B cell (primary cell): ENCODE results near the gene NCAPH2. TPM values are rescaled to one million over a fixed set of nuclear protein-coding genes. Genes with fewer than 3 reads are reported as not detected.

Experiments
- ATAC-seq: fragments of 200-7000 bp; cut with Tn5 transposase; one replicate; pipeline ENCODE4 v1.10.0; 2021; ENCODE audit warnings: low read depth, mild to moderate bottlenecking, moderate number of reproducible peaks, moderate library complexity
- CTCF ChIA-PET: fragments of 350-600 bp; sonication (Branson Sonifier 250); formaldehyde crosslinking; loops from one replicate; lab custom pipeline; 2021; ENCODE audit warnings: antibody characterized with exemption, inconsistent platforms; lab: Charles Lee
- POLR2A ChIA-PET: fragments of 350-600 bp; sonication (Branson Sonifier 250); formaldehyde crosslinking; loops from one replicate; lab custom pipeline; 2021; ENCODE audit warnings: antibody characterized with exemption; lab: Charles Lee
- DNase-seq: peaks from one replicate; pipeline ENCODE4 v3.0.0; 2013
- H2AFZ ChIP-seq: 2 replicates; pipeline ENCODE4 v1.6.1; 2012; ENCODE audit warnings: mild to moderate bottlenecking, low read depth, low read length; ENCODE audit not compliant: insufficient read depth, poor library complexity, severe bottlenecking
- H3K27ac ChIP-seq, 2 donors: 1 replicate in 1 of 2; 2 replicates in 1 of 2; pipeline ENCODE4 v1.5.1; 2012 to 2013; ENCODE audit warnings: low read length in 2 of 2, mild to moderate bottlenecking in 2 of 2, moderate library complexity in 1 of 2
- H3K27me3 ChIP-seq, 4 experiments: fragments of 200-600 bp in 1 of 4; sonication (generic) in 1 of 4; replicated peaks in 1 of 4; 1 replicate in 2 of 4; 2 replicates in 2 of 4; pipeline versions ENCODE4 v1.6.1 to v1.7.0; 2013 to 2016; ENCODE audit warnings: low read length in 3 of 4, mild to moderate bottlenecking in 2 of 4, mixed read lengths in 1 of 4, moderate library complexity in 1 of 4; ENCODE audit not compliant: insufficient read depth in 4 of 4, control insufficient read depth in 3 of 4; ENCODE audit errors: control extremely low read depth in 1 of 4
- H3K36me3 ChIP-seq, 2 experiments: replicated peaks in 1 of 2; 1 replicate in 1 of 2; 2 replicates in 1 of 2; pipeline versions ENCODE4 v1.6.1 to v1.7.1; 2013; ENCODE audit warnings: low read length in 1 of 2; ENCODE audit not compliant: insufficient read depth in 2 of 2, control insufficient read depth in 1 of 2; ENCODE audit errors: control extremely low read depth in 1 of 2, extremely low read depth in 1 of 2
- H3K4me1 ChIP-seq, 2 donors: fragments of 200-600 bp in 1 of 2; sonication (generic) in 1 of 2; 1 replicate in 1 of 2; 2 replicates in 1 of 2; pipeline versions ENCODE4 v1.5.1 to v1.6.1; 2013 to 2017; ENCODE audit warnings: low read length in 2 of 2; ENCODE audit not compliant: control insufficient read depth in 2 of 2, insufficient read depth in 2 of 2
- H3K4me2 ChIP-seq: replicated peaks from 2 replicates; pipeline ENCODE3; 2012; ENCODE audit warnings: mild to moderate bottlenecking, low read depth, low read length; ENCODE audit not compliant: poor library complexity, severe bottlenecking
- H3K4me3 ChIP-seq, 5 experiments: fragments of 200-600 bp in 1 of 5; sonication (generic) in 1 of 5; 1 replicate in 3 of 5; 2 replicates in 2 of 5; pipeline versions ENCODE4 v1.5.1 to v1.7.0; 2011 to 2016; ENCODE audit warnings: low read length in 4 of 5, mild to moderate bottlenecking in 4 of 5, low read depth in 2 of 5, control low read depth in 1 of 5, moderate library complexity in 1 of 5; ENCODE audit not compliant: insufficient read depth in 1 of 5; ENCODE audit errors: control extremely low read depth in 1 of 5, extremely low read depth in 1 of 5
- H3K79me2 ChIP-seq: fragments of 200-600 bp; sonication (generic); one replicate; pipeline ENCODE4 v1.6.0; 2016; ENCODE audit warnings: low read length; ENCODE audit not compliant: control insufficient read depth, insufficient read depth
- H3K9ac ChIP-seq: fragments of 200-600 bp; sonication (generic); 2 replicates; pipeline ENCODE4 v1.6.1; 2017; ENCODE audit warnings: mild to moderate bottlenecking, low read length, moderate library complexity
- H3K9me3 ChIP-seq, 3 donors: one replicate each; pipeline versions ENCODE4 v1.6.1 to v1.7.1; 2013; ENCODE audit warnings: low read length in 2 of 3; ENCODE audit not compliant: control insufficient read depth in 2 of 3, insufficient read depth in 1 of 3; ENCODE audit errors: control extremely low read depth in 1 of 3
- H4K20me1 ChIP-seq: 2 replicates; pipeline ENCODE4 v1.6.0; 2012; ENCODE audit warnings: mild to moderate bottlenecking, low read length; ENCODE audit not compliant: insufficient read depth, control insufficient read depth, poor library complexity, severe bottlenecking
- H3K27ac Mint-ChIP-seq: one replicate; pipeline ENCODE4 v1.8.0; 2021; ENCODE audit warnings: mixed read lengths
- H3K27me3 Mint-ChIP-seq: one replicate; pipeline ENCODE4 v1.8.0; 2021; ENCODE audit warnings: mixed read lengths
- H3K4me1 Mint-ChIP-seq: one replicate; pipeline ENCODE4 v1.8.0; 2021; ENCODE audit warnings: mixed read lengths
- H3K4me3 Mint-ChIP-seq: one replicate; pipeline ENCODE4 v1.8.0; 2021; ENCODE audit warnings: mixed read lengths
- H3K9me3 Mint-ChIP-seq: one replicate; pipeline ENCODE4 v1.8.0; 2022; ENCODE audit warnings: mixed read lengths; ENCODE audit not compliant: insufficient read depth
- CTCF ChIP-seq: fragments of 200-600 bp; IDR thresholded peaks from one replicate; pipeline ENCODE4 v1.8.0; 2022; ENCODE audit warnings: antibody characterized with exemption, mild to moderate bottlenecking
- EZH2 ChIP-seq: IDR thresholded peaks from 2 replicates; pipeline ENCODE4 v1.6.1; 2012; ENCODE audit warnings: borderline replicate concordance, low read depth, mild to moderate bottlenecking, moderate library complexity, low read length; ENCODE audit not compliant: insufficient read depth, poor library complexity, severe bottlenecking
- WGBS: methylation state at CpG from one replicate; pipeline ENCODE4 v1.1.5; 2013; ENCODE audit warnings: missing lambda C conversion rate; ENCODE audit not compliant: insufficient coverage; 5-methylcytosine and 5-hydroxymethylcytosine counted together
- intact Hi-C: fragments of 100-400 bp; cut with micrococcal nuclease; formaldehyde crosslinking; loops from one replicate; pipeline ENCODE4 v1.10.0; 2022
- polyA plus RNA-seq: library from polyadenylated mRNA; depleted of rRNA; stranded (reverse); fragments of >200 nt; gene quantifications from 2 replicates; pipeline ENCODE4 v1.2.3, GENCODE V29; 2012
- total RNA-seq, 2 donors: library from RNA; stranded (reverse); fragments of 120-200 nt in 1 of 2; gene quantifications; 1 replicate in 1 of 2; 2 replicates in 1 of 2; pipeline versions ENCODE4 v1.2.3 to v1.2.4, GENCODE V29; 2013 to 2022

The NCAPH2 gene
- total and polyA plus RNA-seq, 2 donors (not counting 1 experiment from before 2014, with no cell fraction given), result 47.1 to 76.9 TPM

DNA sequence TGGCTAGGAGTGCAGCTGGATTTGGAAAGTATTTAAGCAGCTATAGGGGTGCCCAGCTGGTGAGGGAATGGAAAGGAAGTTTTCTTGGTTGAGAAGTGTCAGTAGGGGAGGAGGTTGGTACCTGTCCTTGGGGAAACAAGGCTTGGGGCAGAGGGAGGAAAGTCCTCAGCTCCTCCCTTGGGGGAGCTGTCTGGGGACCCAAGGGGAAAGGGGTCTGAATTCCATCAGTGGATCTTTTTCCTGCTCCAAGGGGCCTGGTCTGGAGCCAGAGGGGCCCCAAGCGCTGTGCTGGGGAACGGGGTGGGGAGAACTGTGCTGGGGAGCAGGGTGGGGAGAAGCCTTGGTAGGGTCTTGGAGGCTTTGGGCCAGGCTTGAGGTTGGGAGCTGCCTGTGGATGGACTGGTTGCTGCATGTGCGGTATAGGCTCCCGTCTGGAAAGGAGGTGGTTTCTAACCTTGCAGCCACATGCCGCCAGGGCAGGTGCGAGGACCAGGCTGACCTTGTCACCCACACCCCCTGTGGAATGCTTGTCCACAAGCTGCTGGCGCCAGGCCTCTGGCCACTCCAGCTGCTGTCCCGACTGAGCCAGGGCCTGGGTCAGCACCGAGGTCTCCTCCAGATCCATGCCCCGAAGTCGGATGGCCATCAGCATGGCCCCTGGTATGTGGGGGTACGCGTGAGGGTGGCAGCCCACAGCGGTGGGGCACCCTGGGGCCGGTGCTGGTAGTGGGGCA, 20.8 kb downstream of the NCAPH2 start:
- H2AFZ ChIP-seq, result no peak overlapping the region
- H3K27me3 Mint-ChIP-seq, result no peaks in the 10 kb centered on the region
- POLR2A ChIA-PET, result interaction anchor here (1.3 to 5.4 kb wide), 6 partner anchors 12 to 92 kb away, joined by 3 to 104 read pairs (median 12); partner anchors contain the start of genes KLHDC7B, LMF2 and NCAPH2
- peak overlapping the region; percentile 83 for H3K27ac Mint-ChIP-seq
- peak overlapping the region in 4 of 5 experiments; percentile 36 to 95 (median 91) for H3K4me3 ChIP-seq
- H3K4me1 ChIP-seq, result peaks cover 26 to 67% of the 10 kb centered on the region in 2 donors
- ATAC-seq (no peak), DNase-seq (peak; percentile 50)
- H3K36me3 ChIP-seq, result no peaks in the 10 kb centered on the region
- H3K27me3 ChIP-seq, result no peaks in the 10 kb centered on the region
- peaks cover 0 to 9% (median 0%) of the 10 kb centered on the region in 3 donors for H3K9me3 ChIP-seq
- peaks cover 24% of the 10 kb centered on the region for H3K79me2 ChIP-seq
- intact Hi-C loops, result loop anchor here (5.0 kb wide), 1 partner anchor 57 kb away; no protein-coding TSS in a partner anchor
- H3K27ac ChIP-seq, result peak overlapping the region; percentile 81 to 99
- H3K4me2 ChIP-seq, result peak overlapping the region; percentile 84
- peaks cover 49% of the 10 kb centered on the region for H3K4me1 Mint-ChIP-seq
- peaks cover 15% of the 10 kb centered on the region for H4K20me1 ChIP-seq
- peak overlapping the region; percentile 97 for H3K9ac ChIP-seq
- no peaks in the 10 kb centered on the region for H3K9me3 Mint-ChIP-seq
- H3K4me3 Mint-ChIP-seq, result peak overlapping the region; percentile 86
- CTCF ChIA-PET, result interaction anchor here (1.1 to 5.5 kb wide), 5 partner anchors 10 to 93 kb away, joined by 3 to 81 read pairs (median 11); partner anchors contain the start of gene SYCE3
- 72% methylated on average over 15 of the region's 15 CpGs for WGBS
- TF ChIP-seq EZH2 (no peak), CTCF (no peak)
